Coronary artery (tissue), 2 donors: Measurements from ENCODE around the gene TRAPPC3.

Experiments
- DNase-seq: peaks from one replicate; pipeline ENCODE4 v3.0.0-alpha.2; 2017; ENCODE audit warnings: low spot score
- H3K27ac ChIP-seq, 2 donors: fragments of 200-600 bp; sonication (generic); one replicate each; pipeline ENCODE4 v1.5.1; 2016 to 2019
- H3K4me3 ChIP-seq: fragments of 200-600 bp; sonication (generic); 2 replicates; pipeline ENCODE4 v1.5.1; 2016; ENCODE audit warnings: mild to moderate bottlenecking, moderate library complexity
- TF ChIP-seq, protein P1 (sequence below): fragments of 200-600 bp; sonication (generic); IDR thresholded peaks from one replicate; pipeline ENCODE4 v1.5.1; 2019; ENCODE audit warnings: antibody characterized with exemption

TRAPPC3 gene

DNA sequence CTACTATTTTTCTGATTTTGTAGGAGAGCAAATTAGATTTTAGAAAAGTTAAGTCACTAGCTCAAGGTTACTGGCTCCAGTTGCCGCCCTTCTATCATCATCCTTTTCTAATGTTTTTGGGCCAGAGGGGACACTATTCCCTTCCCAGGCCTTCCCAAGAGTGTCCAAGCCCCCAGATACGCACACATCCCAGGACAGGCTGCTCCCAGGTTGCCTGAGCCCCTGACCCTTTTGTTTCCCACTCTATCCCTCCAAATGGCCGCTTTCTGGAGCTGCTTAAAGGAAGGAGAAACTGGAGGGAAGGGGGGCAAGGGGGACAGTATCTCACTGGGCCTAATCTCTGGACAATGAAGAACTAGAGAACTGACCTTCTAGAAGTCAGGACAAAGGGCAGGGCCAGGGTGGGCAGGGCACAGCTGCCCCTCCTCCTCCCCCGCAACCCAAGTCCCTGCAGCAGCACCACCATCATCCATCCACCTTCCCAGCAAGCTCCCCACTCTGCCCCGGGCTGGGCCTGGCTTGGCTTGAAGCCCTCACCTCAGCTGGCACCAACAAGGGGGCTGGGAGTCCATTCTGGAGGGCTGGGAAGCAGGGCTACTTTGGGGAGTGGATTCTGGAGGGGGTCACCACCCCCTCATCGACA lies 5.6 kb upstream of the TRAPPC3 start:
- peak overlapping the region; percentile 99 for H3K4me3 ChIP-seq
- DNase-seq = no peak
- TF ChIP-seq, protein P1, sequence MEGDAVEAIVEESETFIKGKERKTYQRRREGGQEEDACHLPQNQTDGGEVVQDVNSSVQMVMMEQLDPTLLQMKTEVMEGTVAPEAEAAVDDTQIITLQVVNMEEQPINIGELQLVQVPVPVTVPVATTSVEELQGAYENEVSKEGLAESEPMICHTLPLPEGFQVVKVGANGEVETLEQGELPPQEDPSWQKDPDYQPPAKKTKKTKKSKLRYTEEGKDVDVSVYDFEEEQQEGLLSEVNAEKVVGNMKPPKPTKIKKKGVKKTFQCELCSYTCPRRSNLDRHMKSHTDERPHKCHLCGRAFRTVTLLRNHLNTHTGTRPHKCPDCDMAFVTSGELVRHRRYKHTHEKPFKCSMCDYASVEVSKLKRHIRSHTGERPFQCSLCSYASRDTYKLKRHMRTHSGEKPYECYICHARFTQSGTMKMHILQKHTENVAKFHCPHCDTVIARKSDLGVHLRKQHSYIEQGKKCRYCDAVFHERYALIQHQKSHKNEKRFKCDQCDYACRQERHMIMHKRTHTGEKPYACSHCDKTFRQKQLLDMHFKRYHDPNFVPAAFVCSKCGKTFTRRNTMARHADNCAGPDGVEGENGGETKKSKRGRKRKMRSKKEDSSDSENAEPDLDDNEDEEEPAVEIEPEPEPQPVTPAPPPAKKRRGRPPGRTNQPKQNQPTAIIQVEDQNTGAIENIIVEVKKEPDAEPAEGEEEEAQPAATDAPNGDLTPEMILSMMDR = no peak
- H3K27ac ChIP-seq = peak overlapping the region; percentile 97 to 99

DNA sequence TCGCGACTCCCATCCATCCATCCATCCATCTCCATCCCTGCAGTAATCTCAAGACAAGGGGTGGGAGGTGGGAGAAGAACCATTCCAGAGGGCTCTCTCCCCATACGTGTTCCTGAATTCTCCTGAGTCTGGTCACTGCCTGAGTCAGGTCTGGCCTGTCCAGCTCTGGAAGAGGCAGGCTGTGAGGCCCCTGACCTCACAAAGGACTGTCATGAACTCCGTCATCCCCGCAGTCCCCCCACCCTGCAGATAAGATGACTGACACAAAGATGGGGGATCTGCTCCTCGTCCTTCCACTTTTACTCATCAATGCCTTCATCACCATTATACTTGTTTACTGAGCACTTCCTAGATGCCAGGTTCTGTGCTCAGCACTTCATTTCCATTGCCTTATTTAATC lies 5.0 kb upstream of the TRAPPC3 start:
- DNase-seq = no peak
- no peak overlapping the region for H3K4me3 ChIP-seq
- H3K27ac ChIP-seq = peak overlapping the region; percentile 97 to 99
- TF ChIP-seq, protein P1 = no peak

DNA sequence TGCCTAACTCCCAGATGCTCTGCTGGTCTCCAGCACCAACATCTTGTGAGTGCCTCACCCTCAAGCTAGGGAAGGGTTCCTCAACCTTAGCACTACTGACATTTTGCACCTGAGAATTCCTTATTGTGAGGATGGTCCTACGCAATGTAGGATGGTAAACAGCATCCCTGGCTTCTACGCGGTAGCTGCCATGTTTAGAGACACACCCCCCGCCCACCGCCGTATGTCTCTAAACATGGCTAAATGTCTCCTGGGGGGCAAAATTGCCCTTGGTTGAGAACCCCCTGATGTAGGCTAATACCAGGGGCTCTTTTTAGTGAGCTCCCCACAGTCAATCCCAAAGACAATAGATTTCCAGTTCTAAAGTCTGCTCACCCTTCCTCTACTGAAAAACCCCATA lies 4.2 kb upstream of the TRAPPC3 start:
- TF ChIP-seq, protein P1 = no peak
- no peak for DNase-seq
- Histone ChIP-seq H3K27ac (peak overlapping the region in 1 of 2 donors; percentile 44), H3K4me3 (no peak overlapping the region)

DNA sequence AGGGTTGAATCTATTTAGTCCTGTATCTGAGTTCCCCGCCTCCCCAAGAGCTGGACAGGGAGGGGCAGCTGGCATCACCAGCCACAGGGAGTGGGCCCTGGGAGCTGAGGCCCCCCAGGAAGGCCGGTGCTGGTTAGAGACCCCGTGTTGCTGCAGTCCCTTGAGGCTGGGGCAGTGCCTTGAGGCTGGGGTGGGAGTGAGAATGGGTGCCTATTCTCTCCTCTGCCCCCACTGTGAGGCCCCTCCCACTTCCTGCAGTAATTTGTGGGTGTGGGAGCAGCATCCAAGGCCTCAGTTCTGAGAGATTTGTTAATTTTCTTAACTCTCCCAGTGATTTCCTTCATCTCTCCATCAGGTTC lies 2.5 kb upstream of the TRAPPC3 start:
- TF ChIP-seq, protein P1 = no peak
- H3K4me3 ChIP-seq = no peak overlapping the region
- DNase-seq = no peak
- peak overlapping the region; percentile 92 to 98 for H3K27ac ChIP-seq

DNA sequence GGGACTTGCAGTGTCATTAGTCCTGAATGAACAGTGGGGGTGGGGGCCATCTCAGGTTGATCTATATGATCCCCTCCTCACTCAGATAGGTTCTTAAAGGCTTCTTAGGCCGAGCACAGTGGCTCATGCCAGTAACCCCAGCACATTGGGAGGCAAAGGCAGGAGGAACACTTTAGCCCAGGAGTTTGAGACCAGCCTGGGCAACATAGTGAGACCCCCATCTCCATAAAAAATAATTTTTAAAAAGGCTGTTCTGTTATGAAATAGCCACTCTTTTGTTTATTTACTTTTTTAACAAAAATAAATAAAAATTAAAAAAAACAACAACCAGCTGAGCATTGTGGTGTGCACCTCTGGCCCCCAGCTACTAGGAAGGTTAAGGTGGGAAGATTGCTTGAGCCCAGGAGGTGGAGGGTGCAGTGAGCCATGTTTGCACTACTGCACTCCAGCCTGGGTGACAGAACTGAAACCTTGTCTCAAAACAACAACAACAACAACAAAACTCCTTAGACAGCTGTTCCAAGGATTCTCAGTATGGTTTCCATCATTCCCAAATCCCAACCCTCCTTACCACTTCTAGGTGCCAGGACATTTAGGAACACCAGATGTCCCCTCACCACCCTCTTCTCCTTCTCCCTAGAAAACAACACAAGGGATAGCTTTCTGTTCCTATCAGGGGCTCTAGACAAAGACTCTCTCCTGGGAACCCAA lies 2.0 kb upstream of the TRAPPC3 start:
- TF ChIP-seq, protein P1 = no peak
- no peak overlapping the region for H3K4me3 ChIP-seq

DNA sequence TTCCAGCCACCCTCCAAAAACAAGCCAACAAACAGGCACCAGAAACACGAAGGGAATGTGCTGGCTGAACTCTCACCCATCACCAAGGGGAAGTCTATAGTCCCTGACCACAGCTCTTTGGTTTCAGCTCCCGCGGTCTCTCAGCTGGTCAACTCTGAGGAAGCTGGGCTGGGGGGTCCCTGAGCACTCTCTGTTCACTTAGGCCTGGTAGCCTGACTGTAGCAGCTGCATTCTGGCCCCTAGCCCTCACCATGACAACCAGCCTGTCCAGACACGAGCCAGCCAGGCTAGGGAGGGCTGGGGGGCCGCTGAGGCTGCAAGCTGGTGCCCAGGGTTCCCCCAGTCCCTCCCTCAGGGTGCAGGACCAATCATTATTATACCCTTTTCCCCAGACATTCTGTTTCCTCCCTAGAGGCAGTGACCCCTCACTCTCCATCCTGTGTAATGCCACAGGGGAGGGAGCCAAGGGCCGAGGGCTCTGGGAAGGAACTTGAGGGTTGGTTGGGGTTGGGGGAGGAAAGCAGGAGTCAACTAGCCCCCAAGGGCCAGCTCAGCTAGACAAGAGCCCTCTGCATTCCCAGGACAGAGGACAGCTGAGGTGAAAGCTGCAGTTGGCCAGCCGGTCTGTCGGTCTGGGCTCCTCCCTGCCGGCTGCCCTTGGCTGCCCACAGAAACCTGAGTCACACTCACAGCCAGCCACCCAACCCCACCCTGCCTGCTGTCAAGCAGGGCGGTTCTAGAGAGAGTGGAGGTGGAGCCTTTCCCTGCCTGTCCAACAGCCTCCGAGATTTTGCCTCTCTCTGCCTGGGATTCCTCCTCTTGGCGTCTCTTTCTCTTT lies 1.2 kb upstream of the TRAPPC3 start:
- H3K4me3 ChIP-seq = peak overlapping the region; percentile 58

More for the DNA sequence above, 2.0 kb upstream of the TRAPPC3 start:
- no peak for DNase-seq
- peak overlapping the region; percentile 92 to 98 for H3K27ac ChIP-seq

More for the DNA sequence above, 1.2 kb upstream of the TRAPPC3 start:
- TF ChIP-seq, protein P1 = no peak
- H3K27ac ChIP-seq = peak overlapping the region; percentile 92 to 98
- DNase-seq = peak; percentile 98
